Ishikawa (cell line): ENCODE measurements around the gene ZNF532.

ENCODE experiments used
- EGR1 ChIP-seq: IDR thresholded peaks from 2 replicates; pipeline ENCODE4 v1.6.1; 2012
- EP300 ChIP-seq: IDR thresholded peaks from 2 replicates; pipeline ENCODE4 v1.6.1; 2012; ENCODE audit warnings: borderline replicate concordance
- TAF1 ChIP-seq: IDR thresholded peaks from 2 replicates; pipeline ENCODE4 v1.6.1; 2012; ENCODE audit warnings: low read depth, mild to moderate bottlenecking
- TEAD4 ChIP-seq: IDR thresholded peaks from 2 replicates; pipeline ENCODE4 v1.6.1; 2012
- TF ChIP-seq, protein P1 (sequence below): IDR thresholded peaks from 2 replicates; pipeline ENCODE4 v1.6.1; 2012

DNA sequence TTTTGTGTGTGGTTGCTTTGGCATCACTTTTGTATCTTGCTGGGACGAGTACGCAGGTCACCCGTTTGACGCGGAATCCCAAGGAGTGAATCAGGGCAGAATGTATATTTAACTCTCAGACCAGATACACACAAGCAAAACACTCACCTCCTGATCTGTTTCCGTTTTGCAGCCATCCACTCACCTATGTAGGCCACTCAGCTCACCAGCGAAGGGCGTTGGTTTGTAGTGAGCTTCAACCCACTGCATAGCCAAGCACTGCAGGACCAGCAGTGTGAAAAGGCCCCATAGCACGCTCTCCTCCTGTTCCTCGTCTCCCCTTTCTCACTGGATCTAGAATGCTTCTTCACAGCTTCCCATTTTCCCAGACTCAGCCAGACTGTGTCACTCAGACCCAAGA lies 58.3 kb downstream of the ZNF532 start:
- TF ChIP-seq EGR1 (no peak), EP300 (no peak), TAF1 (no peak), TEAD4 (no peak)
- TF ChIP-seq, protein P1, sequence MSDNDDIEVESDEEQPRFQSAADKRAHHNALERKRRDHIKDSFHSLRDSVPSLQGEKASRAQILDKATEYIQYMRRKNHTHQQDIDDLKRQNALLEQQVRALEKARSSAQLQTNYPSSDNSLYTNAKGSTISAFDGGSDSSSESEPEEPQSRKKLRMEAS, result no peak
